KOPT-K1 (cell line): ENCODE data around the gene VPS33B.

Source experiments
- H3K27ac ChIP-seq: fragments of 200-600 bp; sonication (generic); 2 replicates; pipeline ENCODE4 v1.5.1; 2016; ENCODE audit warnings: antibody characterized with exemption, mild to moderate bottlenecking, low read depth, low read length; ENCODE audit not compliant: poor library complexity, severe bottlenecking
- H3K36me3 ChIP-seq: fragments of 200-600 bp; sonication (generic); 2 replicates; pipeline ENCODE4 v1.5.1; 2017; ENCODE audit warnings: antibody characterized with exemption, mild to moderate bottlenecking, low read length, moderate library complexity; ENCODE audit not compliant: insufficient read depth
- H3K9me3 ChIP-seq: fragments of 200-600 bp; sonication (generic); 2 replicates; pipeline ENCODE4 v1.5.1; 2017; ENCODE audit warnings: antibody characterized with exemption, low read length, mild to moderate bottlenecking; ENCODE audit not compliant: insufficient read depth, poor library complexity, severe bottlenecking

Gene VPS33B

GRCh38 chr15:90954712-90955623, 67.4 kb downstream of the VPS33B start, which contains the start of gene RCCD1:
TSS of gene RCCD1 (plus strand) at chr15:90954884. CDS start at chr15:90956735, 1,851 bp downstream.
- Histone ChIP-seq H3K9me3 (no peaks in the 10 kb centered on the region), H3K27ac (peak within 1 kb of the TSS; percentile 98), H3K36me3 (peaks cover 68% of the 10 kb centered on the region)

GRCh38 chr15:90953947-90954711, 68.3 kb downstream of the VPS33B start:
- H3K36me3 ChIP-seq = peaks cover 68% of the 10 kb centered on the region
- no peaks in the 10 kb centered on the region for H3K9me3 ChIP-seq
- H3K27ac ChIP-seq = peak overlapping the region; percentile 98

GRCh38 chr15:90952901-90953677, 69.3 kb downstream of the VPS33B start:
- Histone ChIP-seq H3K36me3 (peaks cover 68% of the 10 kb centered on the region), H3K27ac (no peak overlapping the region), H3K9me3 (no peaks in the 10 kb centered on the region)

- H3K36me3 ChIP-seq = peaks cover 79% of the 10 kb centered on the region
- no peak overlapping the region for H3K27ac ChIP-seq
- no peaks in the 10 kb centered on the region for H3K9me3 ChIP-seq
Measured at GRCh38 chr15:90950676-90951075, 71.7 kb downstream of the VPS33B start.

DNA sequence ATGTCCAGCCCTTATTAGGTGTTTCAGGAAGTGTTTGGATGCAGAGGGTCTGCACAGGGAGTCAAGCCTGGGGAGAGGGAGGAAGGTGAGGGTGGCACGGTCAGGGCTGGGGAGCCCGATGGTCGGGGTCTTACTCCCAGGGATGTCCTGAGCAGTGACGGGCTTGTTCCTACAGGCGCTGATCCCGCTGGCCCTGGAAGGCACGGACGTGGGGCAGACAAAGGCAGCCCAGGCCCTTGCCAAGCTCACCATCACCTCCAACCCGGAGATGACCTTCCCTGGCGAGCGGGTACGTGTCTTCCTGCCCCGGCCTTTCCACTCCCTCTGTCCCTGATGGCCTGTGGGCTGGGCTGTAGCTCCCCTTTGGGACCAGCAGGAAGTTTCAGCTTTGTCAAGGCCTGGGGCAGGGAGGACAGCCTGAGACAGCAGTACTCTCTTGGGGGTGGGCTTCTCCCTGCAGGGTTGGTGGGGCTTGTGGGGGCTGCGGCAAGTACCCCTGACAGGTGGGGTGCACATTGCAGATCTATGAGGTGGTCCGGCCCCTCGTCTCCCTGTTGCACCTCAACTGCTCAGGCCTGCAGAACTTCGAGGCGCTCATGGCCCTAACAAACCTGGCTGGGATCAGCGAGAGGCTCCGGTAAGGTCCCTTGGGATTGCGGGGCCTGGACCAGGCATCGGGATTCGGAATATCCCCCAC, 72.3 kb downstream of the VPS33B start:
- Histone ChIP-seq H3K9me3 (no peaks in the 10 kb centered on the region), H3K36me3 (peaks cover 81% of the 10 kb centered on the region), H3K27ac (no peak overlapping the region)
